GM12891 (cell line): ENCODE results near the gene COA7.

ENCODE experiments used
- SPI1 ChIP-seq: IDR thresholded peaks from 2 replicates; pipeline ENCODE4 v1.6.1; 2011; ENCODE audit warnings: low read depth, low read length, control low read depth
- TAF1 ChIP-seq: IDR thresholded peaks from 2 replicates; pipeline ENCODE4 v1.6.1; 2011; ENCODE audit warnings: low read depth, low read length, control low read depth

GRCh38 chr1:52679498-52679897 is 18.6 kb downstream of the COA7 start:
- no peak for TF ChIP-seq SPI1
- no peak for TF ChIP-seq TAF1
